Activated CD8-positive, alpha-beta T cell treated with anti-CD3 and anti-CD28 coated beads for 36 hours (primary cell): ENCODE data around the gene EHMT1. TPM values are rescaled to one million over a fixed set of nuclear protein-coding genes. Genes with fewer than 3 reads are reported as not detected.

ENCODE experiments used
- ATAC-seq: fragments of 200-7000 bp; cut with Tn5 transposase; one replicate; pipeline ENCODE4 v1.10.0; 2021; ENCODE audit warnings: mild to moderate bottlenecking, moderate library complexity
- CTCF ChIA-PET: fragments of 350-600 bp; sonication (Branson Sonifier 250); formaldehyde crosslinking; loops from one replicate; lab custom pipeline; 2021; ENCODE audit warnings: antibody characterized with exemption; lab: Charles Lee
- POLR2A ChIA-PET: fragments of 350-600 bp; sonication (Branson Sonifier 250); formaldehyde crosslinking; loops from one replicate; lab custom pipeline; 2021; ENCODE audit warnings: antibody characterized with exemption; lab: Charles Lee
- DNase-seq: peaks from one replicate; pipeline ENCODE4 v3.0.0-alpha.2; 2020
- H3K27ac Mint-ChIP-seq: one replicate; pipeline ENCODE4 v1.8.0; 2021; ENCODE audit warnings: mild to moderate bottlenecking, mixed read lengths
- H3K27me3 Mint-ChIP-seq: one replicate; pipeline ENCODE4 v1.8.0; 2021; ENCODE audit warnings: mixed read lengths
- H3K36me3 Mint-ChIP-seq: one replicate; pipeline ENCODE4 v1.8.0; 2021; ENCODE audit warnings: low read depth, mixed read lengths
- H3K4me1 Mint-ChIP-seq: one replicate; pipeline ENCODE4 v1.8.0; 2021; ENCODE audit warnings: low read depth, mixed read lengths
- H3K4me3 Mint-ChIP-seq: one replicate; pipeline ENCODE4 v1.8.0; 2021; ENCODE audit warnings: mild to moderate bottlenecking, moderate library complexity, mixed read lengths
- H3K9me3 Mint-ChIP-seq: one replicate; pipeline ENCODE4 v1.8.0; 2021; ENCODE audit warnings: mixed read lengths
- intact Hi-C: fragments of 100-400 bp; cut with micrococcal nuclease; formaldehyde crosslinking; loops from one replicate; pipeline ENCODE4 v1.10.0; 2022
- total RNA-seq, 2 experiments: library from RNA; stranded (reverse); gene quantifications; one replicate each; pipeline ENCODE4 v1.2.3, GENCODE V29; 2021
- TF ChIP-seq, protein P1 (sequence below): fragments of 200-600 bp; IDR thresholded peaks from one replicate; pipeline ENCODE4 v1.8.0; 2022; ENCODE audit warnings: antibody characterized with exemption, mild to moderate bottlenecking

The EHMT1 gene
- total RNA-seq, 2 experiments from 2014 or later = 62.1 to 67.1 TPM

DNA sequence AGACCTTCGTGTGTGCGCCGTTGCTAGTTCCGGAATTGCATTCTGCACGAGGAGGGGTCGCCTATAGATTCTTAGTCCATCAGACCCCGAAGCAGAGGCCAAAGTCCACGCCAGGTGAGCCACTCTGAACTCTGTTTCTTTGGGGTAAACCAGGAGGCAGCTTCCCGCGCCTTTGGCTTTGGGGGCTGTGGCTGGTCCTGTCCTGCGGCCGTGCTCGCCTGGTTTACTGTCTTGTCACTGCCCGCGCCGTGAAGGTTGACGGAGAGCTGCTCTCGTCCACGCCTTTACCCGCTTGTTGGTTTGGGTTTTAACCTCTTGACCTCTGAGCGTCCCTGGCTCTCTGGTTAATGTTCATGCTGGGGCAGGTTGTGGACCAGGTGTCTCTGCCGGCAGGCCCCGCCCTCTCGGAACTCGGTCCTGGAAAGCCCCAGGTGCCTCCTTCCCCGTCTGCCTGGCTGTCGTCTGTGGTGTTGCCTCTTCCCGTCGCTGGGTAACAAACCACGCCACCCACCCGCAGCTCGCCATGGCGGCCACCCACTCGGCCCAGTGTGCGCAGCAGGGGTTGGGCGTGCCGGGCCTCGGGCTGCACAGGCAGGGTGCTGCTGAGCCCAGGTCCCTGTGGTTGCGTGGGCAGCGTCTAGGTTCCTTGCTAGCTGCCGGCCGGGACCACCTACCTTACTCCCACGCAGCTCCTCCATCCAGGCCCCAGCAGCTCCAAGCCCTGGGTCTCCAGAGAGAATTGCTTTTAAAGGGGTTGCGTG, 214.2 kb downstream of the EHMT1 start:
- POLR2A ChIA-PET = no interaction called here
- DNase-seq (no peak), ATAC-seq (no peak)
- no peaks in the 10 kb centered on the region for H3K4me1 Mint-ChIP-seq
- H3K36me3 Mint-ChIP-seq = peaks cover 13% of the 10 kb centered on the region
- H3K9me3 Mint-ChIP-seq = no peaks in the 10 kb centered on the region
- CTCF ChIA-PET = no interaction called here
- no peak overlapping the region for H3K4me3 Mint-ChIP-seq
- no peak overlapping the region for H3K27ac Mint-ChIP-seq
- TF ChIP-seq, protein P1, sequence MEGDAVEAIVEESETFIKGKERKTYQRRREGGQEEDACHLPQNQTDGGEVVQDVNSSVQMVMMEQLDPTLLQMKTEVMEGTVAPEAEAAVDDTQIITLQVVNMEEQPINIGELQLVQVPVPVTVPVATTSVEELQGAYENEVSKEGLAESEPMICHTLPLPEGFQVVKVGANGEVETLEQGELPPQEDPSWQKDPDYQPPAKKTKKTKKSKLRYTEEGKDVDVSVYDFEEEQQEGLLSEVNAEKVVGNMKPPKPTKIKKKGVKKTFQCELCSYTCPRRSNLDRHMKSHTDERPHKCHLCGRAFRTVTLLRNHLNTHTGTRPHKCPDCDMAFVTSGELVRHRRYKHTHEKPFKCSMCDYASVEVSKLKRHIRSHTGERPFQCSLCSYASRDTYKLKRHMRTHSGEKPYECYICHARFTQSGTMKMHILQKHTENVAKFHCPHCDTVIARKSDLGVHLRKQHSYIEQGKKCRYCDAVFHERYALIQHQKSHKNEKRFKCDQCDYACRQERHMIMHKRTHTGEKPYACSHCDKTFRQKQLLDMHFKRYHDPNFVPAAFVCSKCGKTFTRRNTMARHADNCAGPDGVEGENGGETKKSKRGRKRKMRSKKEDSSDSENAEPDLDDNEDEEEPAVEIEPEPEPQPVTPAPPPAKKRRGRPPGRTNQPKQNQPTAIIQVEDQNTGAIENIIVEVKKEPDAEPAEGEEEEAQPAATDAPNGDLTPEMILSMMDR = no peak
- no peaks in the 10 kb centered on the region for H3K27me3 Mint-ChIP-seq
- intact Hi-C loops = no loop called here

DNA sequence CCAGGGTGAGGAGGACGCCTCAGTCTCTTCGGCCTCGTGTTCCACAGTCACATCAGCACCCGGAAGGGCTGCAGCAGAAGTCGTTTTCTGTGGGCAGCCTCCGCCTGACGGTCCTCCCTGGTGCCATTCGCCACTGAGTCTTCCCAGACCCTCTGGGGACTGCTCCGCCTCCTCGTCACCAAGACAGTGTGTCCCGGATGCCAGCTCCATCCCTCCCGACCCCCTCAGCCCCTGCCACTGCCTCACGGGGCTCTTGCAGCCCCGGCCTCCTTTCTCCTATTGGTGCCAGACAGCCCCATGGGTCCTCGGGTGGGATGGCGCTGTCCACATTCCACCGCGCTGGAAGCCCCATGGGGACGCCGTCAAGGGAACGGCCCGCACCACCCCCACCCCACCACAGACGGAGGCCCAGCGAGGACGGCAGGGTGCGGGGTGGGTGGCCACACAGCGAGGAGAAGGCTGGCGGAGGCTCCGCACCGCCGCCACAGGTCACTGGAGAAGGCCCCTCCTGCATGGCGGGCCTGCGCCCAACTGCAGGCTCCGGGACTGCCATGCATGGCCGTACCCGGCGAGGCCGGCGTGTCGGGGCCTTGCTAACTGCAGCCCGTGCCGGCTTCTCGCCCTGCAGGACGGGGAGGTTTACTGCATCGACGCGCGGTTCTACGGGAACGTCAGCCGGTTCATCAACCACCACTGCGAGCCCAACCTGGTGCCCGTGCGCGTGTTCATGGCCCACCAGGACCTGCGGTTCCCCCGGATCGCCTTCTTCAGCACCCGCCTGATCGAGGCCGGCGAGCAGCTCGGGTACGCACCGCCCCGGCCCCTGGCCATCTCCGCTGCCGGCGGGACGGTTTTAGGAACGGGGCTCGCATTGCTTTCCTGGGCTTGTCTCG, 215.2 kb downstream of the EHMT1 start:
- Mint-ChIP-seq H3K36me3 (peaks cover 13% of the 10 kb centered on the region), H3K4me3 (no peak overlapping the region), H3K4me1 (no peaks in the 10 kb centered on the region), H3K27me3 (no peaks in the 10 kb centered on the region), H3K9me3 (no peaks in the 10 kb centered on the region), H3K27ac (no peak overlapping the region)
- ChIA-PET POLR2A (no interaction called here), CTCF (no interaction called here)
- ATAC-seq (no peak), DNase-seq (no peak)
- TF ChIP-seq, protein P1 = no peak
- intact Hi-C loops = no loop called here

DNA sequence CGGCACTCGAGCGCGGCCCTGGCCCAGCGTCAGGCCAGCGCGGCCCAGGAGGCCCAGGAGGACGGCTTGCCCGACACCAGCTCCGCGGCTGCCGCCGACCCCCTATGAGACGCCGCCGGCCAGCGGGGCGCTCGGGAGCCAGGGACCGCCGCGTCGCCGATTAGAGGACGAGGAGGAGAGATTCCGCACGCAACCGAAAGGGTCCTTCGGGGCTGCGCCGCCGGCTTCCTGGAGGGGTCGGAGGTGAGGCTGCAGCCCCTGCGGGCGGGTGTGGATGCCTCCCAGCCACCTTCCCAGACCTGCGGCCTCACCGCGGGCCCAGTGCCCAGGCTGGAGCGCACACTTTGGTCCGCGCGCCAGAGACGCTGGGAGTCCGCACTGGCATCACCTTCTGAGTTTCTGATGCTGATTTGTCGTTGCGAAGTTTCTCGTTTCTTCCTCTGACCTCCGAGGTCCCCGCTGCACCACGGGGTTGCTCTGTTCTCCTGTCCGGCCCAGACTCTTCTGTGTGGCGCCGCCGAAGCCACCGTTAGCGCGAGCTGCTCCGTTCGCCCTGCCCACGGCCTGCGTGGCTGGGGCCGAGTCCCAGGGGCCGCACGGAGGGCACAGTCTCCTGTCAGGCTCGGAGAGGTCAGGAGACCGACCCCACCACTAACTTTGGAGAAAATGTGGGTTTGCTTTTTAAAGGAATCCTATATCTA, 216.2 kb downstream of the EHMT1 start:
- TF ChIP-seq, protein P1 = no peak
- ATAC-seq (no peak), DNase-seq (no peak)
- POLR2A ChIA-PET = no interaction called here
- Mint-ChIP-seq H3K4me3 (no peak overlapping the region), H3K9me3 (no peaks in the 10 kb centered on the region), H3K27ac (no peak overlapping the region), H3K4me1 (no peaks in the 10 kb centered on the region), H3K36me3 (peaks cover 11% of the 10 kb centered on the region), H3K27me3 (no peaks in the 10 kb centered on the region)
- intact Hi-C loops = no loop called here
- CTCF ChIA-PET = no interaction called here

DNA sequence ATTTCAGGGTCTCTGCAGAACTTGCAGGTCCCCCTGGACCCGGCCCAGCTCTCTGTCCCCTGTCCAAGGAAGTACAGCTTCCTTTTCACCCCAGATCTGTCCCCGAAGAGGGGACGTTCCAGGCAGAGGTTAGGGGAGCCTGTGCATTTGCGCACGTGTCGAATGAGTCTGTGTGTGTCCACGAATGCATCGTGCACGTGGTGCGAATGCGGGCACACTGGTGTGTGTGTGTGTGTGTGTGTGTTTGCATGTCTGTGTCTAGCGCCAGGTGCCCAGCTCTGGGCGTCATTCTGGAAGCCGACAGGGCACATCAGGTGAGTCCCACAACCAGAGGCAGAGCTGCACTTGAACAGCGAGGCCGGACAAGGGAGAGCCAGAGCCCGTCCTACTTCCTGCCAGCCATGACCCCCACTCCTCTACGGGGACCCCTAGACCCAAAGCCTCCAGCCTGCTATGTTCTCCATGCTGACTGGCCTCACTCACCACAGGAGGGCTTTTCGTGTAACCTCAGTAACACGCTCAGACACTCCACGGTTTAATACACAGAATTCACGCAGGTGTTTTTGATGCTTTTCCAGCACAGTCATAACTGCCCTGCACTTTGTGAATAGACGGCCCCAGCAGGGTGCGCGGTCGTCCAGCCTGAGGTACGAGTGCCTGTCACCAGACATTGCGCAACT, 217.5 kb downstream of the EHMT1 start:
- Mint-ChIP-seq H3K36me3 (peaks cover 11% of the 10 kb centered on the region), H3K9me3 (no peaks in the 10 kb centered on the region), H3K27me3 (no peaks in the 10 kb centered on the region), H3K27ac (no peak overlapping the region), H3K4me3 (no peak overlapping the region), H3K4me1 (no peaks in the 10 kb centered on the region)
- ATAC-seq (no peak), DNase-seq (no peak)
- ChIA-PET POLR2A (no interaction called here), CTCF (no interaction called here)
- TF ChIP-seq, protein P1 = no peak
- intact Hi-C loops = no loop called here
